Body of pancreas (tissue), 4 donors: ENCODE results near the gene VPS26B.

ENCODE experiments used
- CTCF ChIP-seq, 7 experiments: fragments of 450-650 bp in 4 of 7; fragments of 200-600 bp in 3 of 7; sonication (generic) in 3 of 7; IDR thresholded peaks; one replicate each; pipeline ENCODE4 v1.5.1; 2016 to 2019; ENCODE audit warnings: antibody characterized with exemption in 7 of 7
- POLR2A ChIP-seq, 3 donors: fragments of 450-650 bp; IDR thresholded peaks; one replicate each; pipeline ENCODE4 v1.6.1; 2016; ENCODE audit warnings: antibody characterized with exemption in 3 of 3, mild to moderate bottlenecking in 2 of 3

- no peak for TF ChIP-seq CTCF (IDR thresholded peaks at IDR 0.05)
- no peak for TF ChIP-seq POLR2A (IDR thresholded peaks at IDR 0.05)
These were observed 25.8 kb downstream of the VPS26B start for GRCh38 chr11:134250246-134250645.
